ENCODE measurements around the gene SPATC1L. TPM values are rescaled to one million over a fixed set of nuclear protein-coding genes. Genes with fewer than 3 reads are reported as not detected.

The SPATC1L gene
- total RNA-seq, 1 experiment from 2014 or later: 16.7 TPM

DNA sequence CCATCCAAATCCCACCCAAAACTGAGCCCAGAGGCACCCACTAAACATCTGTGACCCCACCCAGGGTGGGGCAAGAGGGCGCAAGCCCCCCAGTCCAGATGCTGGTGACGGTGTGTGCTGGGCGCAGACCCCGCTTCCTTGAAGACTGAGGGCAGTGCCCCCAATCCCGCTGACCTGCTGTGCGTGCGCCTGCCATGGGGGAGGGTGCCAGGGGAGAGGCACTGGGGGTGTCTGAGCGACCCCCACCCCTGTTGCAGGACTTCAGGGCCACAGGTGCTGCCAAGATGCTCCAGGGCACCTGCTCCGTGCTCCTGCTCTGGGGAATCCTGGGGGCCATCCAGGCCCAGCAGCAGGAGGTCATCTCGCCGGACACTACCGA, 73.1 kb downstream of the SPATC1L start:
- peaks cover 4% of the 10 kb centered on the region; the same call in 1 of the 2 replicates for H3K9me3 ChIP-seq (ENCODE audit: low read length)
- no peaks in the 10 kb centered on the region for H3K27me3 ChIP-seq (ENCODE audit: low read length)
- H3K4me3 ChIP-seq (ENCODE audit: low read length): no peak overlapping the region
- no peaks in the 10 kb centered on the region for H4K20me1 ChIP-seq (ENCODE audit: insufficient read depth, low read depth, low read length)
- H3K79me2 ChIP-seq (ENCODE audit: low read length): no peaks in the 10 kb centered on the region
- no peak overlapping the region for H2AFZ ChIP-seq (ENCODE audit: low read length)
- H3K36me3 ChIP-seq (ENCODE audit: insufficient read depth, low read length): no peaks in the 10 kb centered on the region; the same call in 1 of the 2 replicates
- no peaks in the 10 kb centered on the region for H3K9me2 ChIP-seq (replicated peaks; ENCODE audit: insufficient read depth, low read length)
- H3K4me1 ChIP-seq (ENCODE audit: low read length): no peaks in the 10 kb centered on the region
- no peak overlapping the region for H3K4me2 ChIP-seq (ENCODE audit: low read depth, low read length, poor library complexity, severe bottlenecking)
- no peak overlapping the region for H3K27ac ChIP-seq (ENCODE audit: low read length)
- no peak overlapping the region for H3K9ac ChIP-seq (ENCODE audit: low read length)
- no peak for DNase-seq

Other genes starting within 250 kb of the SPATC1L start
- not detected in 2 replicates for gene COL6A1, start 202.7 kb downstream of the SPATC1L start, total RNA-seq (2014; rRNA removed; shearing (Covaris generic); ENCODE audit: low replicate concordance)
- gene COL6A2, start 86.3 kb downstream of the SPATC1L start, total RNA-seq (2014; rRNA removed; shearing (Covaris generic); ENCODE audit: low replicate concordance): not detected in 2 replicates
- 0.14 TPM in 1 of 2 replicates, not detected in the other for gene FTCD, start 28.9 kb downstream of the SPATC1L start, total RNA-seq (2014; rRNA removed; shearing (Covaris generic); ENCODE audit: low replicate concordance)
- 40.3 and 62.0 TPM in 2 replicates for gene LSS, start 44.3 kb upstream of the SPATC1L start, total RNA-seq (2014; rRNA removed; shearing (Covaris generic); ENCODE audit: low replicate concordance)
- 60.5 and 139 TPM in 2 replicates for gene MCM3AP, start 101.2 kb upstream of the SPATC1L start, total RNA-seq (2014; rRNA removed; shearing (Covaris generic); ENCODE audit: low replicate concordance)
- 38.5 and 88.4 TPM in 2 replicates for gene YBEY, start 101.9 kb upstream of the SPATC1L start, total RNA-seq (2014; rRNA removed; shearing (Covaris generic); ENCODE audit: low replicate concordance)
- gene C21orf58, start 139.4 kb upstream of the SPATC1L start, total RNA-seq (2014; rRNA removed; shearing (Covaris generic); ENCODE audit: low replicate concordance): 13.9 and 31.5 TPM in 2 replicates
- gene PCNT, start 139.7 kb upstream of the SPATC1L start, total RNA-seq (2014; rRNA removed; shearing (Covaris generic); ENCODE audit: low replicate concordance): 31.5 and 31.7 TPM in 2 replicates